GM12864 (cell line): Measurements from ENCODE around the gene TOP3B.

Experiments
- DNase-seq: peaks from one replicate; pipeline ENCODE4 v3.0.0-alpha.2; 2011; ENCODE audit warnings: low read depth
- H3K4me3 ChIP-seq: 2 replicates; pipeline ENCODE4 v1.5.1; 2011; ENCODE audit warnings: mild to moderate bottlenecking, low read depth, low read length, control low read depth
- TF ChIP-seq, protein P1 (sequence below): IDR thresholded peaks from 2 replicates; pipeline ENCODE4 v1.5.1; 2011; ENCODE audit warnings: low read depth, mild to moderate bottlenecking, moderate library complexity, low read length, control low read depth, inconsistent platforms; ENCODE audit errors: missing control alignments

The TOP3B gene, protein sequence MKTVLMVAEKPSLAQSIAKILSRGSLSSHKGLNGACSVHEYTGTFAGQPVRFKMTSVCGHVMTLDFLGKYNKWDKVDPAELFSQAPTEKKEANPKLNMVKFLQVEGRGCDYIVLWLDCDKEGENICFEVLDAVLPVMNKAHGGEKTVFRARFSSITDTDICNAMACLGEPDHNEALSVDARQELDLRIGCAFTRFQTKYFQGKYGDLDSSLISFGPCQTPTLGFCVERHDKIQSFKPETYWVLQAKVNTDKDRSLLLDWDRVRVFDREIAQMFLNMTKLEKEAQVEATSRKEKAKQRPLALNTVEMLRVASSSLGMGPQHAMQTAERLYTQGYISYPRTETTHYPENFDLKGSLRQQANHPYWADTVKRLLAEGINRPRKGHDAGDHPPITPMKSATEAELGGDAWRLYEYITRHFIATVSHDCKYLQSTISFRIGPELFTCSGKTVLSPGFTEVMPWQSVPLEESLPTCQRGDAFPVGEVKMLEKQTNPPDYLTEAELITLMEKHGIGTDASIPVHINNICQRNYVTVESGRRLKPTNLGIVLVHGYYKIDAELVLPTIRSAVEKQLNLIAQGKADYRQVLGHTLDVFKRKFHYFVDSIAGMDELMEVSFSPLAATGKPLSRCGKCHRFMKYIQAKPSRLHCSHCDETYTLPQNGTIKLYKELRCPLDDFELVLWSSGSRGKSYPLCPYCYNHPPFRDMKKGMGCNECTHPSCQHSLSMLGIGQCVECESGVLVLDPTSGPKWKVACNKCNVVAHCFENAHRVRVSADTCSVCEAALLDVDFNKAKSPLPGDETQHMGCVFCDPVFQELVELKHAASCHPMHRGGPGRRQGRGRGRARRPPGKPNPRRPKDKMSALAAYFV

DNA sequence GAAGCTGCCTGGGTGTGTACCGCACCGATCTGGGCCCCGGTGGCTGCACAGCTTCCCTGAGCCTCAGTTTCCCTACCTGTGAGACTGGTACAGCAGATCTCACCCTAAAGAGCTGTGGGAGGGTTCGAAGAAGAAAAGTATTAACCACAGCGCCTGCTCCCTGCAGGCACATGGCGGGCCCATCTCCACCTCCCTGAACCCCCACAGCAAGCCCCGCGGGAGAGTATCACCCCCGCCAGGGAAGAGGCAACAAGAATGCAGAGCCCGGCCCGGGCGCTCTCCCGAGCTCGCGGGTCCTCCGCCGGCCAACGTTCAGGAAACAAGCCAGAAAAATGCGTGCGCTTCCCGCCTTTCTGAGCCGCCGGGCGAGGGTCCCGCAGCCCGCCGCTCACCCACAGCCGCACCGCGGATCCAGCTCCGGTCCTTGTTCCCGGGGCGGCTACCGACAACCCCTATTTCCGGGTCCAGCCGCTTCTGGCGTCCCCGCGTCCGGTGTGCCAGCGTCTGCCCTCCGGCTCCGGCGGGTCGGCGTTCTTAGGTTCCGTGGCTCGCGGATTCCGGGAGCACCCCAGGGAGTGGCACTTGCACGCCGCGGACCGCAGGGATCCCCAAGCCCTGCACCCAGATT lies at the start of gene TOP3B:
Gene TOP3B, minus strand, starts transcription at position 450 of the 628 bp plus-strand sequence. CDS start 7,078 bp downstream, outside the sequence.
- TF ChIP-seq, protein P1, sequence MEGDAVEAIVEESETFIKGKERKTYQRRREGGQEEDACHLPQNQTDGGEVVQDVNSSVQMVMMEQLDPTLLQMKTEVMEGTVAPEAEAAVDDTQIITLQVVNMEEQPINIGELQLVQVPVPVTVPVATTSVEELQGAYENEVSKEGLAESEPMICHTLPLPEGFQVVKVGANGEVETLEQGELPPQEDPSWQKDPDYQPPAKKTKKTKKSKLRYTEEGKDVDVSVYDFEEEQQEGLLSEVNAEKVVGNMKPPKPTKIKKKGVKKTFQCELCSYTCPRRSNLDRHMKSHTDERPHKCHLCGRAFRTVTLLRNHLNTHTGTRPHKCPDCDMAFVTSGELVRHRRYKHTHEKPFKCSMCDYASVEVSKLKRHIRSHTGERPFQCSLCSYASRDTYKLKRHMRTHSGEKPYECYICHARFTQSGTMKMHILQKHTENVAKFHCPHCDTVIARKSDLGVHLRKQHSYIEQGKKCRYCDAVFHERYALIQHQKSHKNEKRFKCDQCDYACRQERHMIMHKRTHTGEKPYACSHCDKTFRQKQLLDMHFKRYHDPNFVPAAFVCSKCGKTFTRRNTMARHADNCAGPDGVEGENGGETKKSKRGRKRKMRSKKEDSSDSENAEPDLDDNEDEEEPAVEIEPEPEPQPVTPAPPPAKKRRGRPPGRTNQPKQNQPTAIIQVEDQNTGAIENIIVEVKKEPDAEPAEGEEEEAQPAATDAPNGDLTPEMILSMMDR, result no peak
- DNase-seq, result peak; percentile 51

DNA sequence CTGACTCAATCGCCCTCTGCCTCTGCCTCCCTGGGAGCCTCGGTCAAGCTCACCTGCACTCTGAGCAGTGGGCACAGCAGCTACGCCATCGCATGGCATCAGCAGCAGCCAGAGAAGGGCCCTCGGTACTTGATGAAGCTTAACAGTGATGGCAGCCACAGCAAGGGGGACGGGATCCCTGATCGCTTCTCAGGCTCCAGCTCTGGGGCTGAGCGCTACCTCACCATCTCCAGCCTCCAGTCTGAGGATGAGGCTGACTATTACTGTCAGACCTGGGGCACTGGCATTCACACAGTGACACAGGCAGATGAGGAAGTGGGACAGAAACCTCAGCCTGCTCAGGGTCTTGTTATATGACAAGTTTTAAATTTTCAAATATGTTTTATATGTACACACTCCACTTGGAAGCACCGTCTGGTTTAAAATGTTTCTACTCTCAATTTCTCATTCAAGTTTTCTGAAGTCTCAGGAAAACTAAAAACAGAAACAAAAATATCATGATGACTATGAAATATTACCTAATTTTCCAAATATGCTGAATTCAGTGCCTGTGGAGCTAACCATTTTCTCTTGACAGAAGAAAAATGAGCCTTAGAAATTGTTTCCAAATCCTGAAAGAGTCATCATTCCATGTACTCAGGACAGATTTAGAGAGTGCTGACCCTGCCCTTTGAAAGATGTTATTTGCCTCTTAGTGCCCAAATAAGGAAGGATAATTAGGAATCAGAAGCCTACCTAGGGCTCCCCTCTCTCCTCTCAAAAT lies 48.8 kb upstream of the TOP3B start:
- H3K4me3 ChIP-seq, result peak overlapping the region; percentile 13; the same call in 1 of the 2 replicates

More for the DNA sequence above, at the start of gene TOP3B:
- peak within 1 kb of the TSS; percentile 61 for H3K4me3 ChIP-seq

DNA sequence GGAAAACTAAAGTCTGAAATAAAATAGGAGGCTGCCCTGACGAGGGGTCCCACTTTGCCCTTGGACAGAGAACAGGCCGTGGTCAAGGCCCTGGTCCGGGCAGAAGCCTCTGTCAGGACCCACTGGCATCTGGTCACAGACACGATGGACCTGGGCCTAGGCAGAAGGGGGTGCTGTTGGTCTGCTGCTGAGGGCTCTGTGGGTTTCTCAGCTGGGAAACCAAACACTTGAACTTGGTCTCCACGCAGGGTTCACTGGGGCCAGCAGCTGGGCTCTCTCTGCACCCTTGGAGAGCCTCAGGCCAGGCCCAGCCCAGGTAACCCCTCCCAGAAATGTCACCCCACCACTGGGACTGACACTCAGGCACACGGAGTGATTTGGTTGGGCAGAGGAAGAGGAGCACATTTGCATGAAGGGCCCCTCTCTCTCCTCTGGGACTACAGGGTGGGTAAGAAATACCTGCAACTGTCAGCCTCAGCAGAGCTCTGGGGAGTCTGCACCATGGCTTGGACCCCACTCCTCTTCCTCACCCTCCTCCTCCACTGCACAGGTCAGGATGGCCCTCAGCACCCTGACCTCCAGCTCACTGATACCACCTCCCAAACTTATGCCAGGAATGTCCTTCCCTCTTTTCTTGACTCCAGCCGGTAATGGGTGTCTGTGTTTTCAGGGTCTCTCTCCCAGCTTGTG lies 48.1 kb upstream of the TOP3B start:
- TF ChIP-seq, protein P1, result peak; percentile 81
- DNase-seq, result no peak
- peak overlapping the region; percentile 13; the same call in 1 of the 2 replicates for H3K4me3 ChIP-seq

More for the DNA sequence above, 48.8 kb upstream of the TOP3B start:
- TF ChIP-seq, protein P1, result no peak
- no peak for DNase-seq

DNA sequence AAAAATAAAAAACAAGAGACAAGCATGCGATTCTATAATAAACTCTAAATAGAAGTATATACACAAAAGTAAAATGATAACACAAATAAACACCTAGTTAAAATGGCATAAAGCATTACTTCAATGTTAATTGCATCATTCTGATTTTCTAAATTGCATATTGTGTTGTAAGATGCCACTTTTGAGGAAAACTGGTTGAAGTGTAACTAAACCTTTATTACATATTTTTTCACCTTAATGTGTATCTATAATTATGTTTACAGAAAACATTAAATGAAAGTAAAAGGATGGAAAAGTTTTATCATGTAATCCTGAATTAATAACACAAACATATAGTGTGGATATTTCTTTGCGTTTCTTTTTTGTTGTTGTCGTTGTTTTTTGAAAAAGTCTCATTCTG lies 45.4 kb upstream of the TOP3B start:
- DNase-seq, result no peak
- no peak overlapping the region for H3K4me3 ChIP-seq
- TF ChIP-seq, protein P1, result no peak

DNA sequence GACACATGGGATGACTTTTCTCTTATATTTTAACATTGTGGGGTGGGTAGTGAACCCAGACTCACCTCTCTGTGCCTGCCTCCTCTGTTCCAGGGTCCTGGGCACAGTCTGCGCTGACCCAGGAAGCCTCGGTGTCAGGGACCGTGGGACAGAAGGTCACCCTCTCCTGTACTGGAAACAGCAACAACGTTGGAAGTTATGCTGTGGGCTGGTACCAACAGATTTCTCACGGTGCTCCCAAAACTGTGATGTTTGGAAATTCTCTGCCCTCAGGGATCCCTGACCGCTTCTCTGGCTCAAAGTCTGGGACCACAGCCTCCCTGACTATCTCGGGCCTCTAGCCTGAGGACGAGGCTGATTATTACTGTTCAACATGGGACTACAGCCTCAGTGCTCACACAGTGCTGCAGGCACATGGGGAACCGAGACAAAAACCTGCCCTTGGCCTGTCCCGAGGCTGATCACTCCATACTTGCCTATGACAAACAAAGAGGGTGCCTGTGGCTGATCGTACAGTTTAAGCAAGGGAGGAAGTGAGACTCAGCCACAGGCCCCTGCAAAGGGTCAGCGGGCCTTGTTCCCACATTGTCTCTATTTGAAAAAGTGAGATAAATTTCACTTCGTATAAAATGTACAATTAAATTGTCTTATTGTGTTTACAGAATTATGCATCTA lies 43.7 kb upstream of the TOP3B start:
- TF ChIP-seq, protein P1, result no peak
- DNase-seq, result no peak
- peak overlapping the region; percentile 5; the same call in 1 of the 2 replicates for H3K4me3 ChIP-seq
